HG03066 (cell line): ENCODE measurements around the gene BOK.
"Not testable (repeated sequence)": the region's sequence is repeated elsewhere in the genome, so short reads cannot be mapped to it uniquely, and the experiment has no call there.

Experiments
- ATAC-seq: cut with Tn5 transposase; IDR thresholded peaks from one replicate; pipeline ENCODE4 v1.9.1; 2021; ENCODE audit warnings: low read depth; ENCODE audit not compliant: unreplicated experiment

BOK gene, protein sequence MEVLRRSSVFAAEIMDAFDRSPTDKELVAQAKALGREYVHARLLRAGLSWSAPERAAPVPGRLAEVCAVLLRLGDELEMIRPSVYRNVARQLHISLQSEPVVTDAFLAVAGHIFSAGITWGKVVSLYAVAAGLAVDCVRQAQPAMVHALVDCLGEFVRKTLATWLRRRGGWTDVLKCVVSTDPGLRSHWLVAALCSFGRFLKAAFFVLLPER

DNA sequence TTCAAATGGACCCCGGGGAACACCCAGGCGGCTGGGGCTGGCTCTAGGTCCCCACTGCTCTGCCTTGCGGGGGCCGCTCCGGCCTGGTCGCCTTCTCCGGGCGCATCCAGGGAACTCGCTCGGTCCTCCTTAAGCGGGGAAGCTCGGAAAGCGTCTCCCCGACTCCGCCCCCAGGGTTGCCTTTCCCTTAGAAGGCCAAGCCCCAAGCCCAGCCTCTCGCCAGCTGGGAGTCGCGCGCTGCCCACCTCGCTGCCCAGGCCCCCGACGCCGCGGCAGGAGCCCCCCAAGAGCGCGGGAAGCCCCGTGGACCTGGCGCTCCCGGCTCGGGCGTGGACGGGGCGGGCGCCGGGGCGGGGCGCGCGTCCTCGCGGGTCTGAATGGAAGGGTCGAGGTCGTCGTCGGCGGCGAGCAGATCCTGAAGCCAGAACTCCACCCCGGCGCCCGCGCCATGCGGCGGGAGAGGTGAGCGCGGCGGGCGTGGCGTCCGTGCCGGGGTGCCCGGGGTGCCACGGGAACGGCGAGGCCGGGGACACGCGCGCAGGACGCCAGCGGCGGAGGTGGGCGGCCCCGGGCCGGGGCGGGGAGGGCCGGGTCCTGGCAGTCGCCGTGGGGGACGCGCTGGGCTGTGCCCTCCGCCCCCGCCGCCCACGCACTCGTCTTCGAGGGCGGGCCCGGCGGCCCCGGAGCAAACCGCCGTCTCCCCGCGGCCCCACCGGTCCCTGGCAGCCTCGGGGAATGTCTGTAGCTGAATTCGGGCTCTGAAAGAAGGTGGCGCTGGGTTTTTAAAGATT is at the start of gene BOK:
BOK (plus strand) TSS at position 214 of the 791 bp plus-strand sequence. CDS start 739 bp downstream, outside the sequence.
- ATAC-seq: no peak

DNA sequence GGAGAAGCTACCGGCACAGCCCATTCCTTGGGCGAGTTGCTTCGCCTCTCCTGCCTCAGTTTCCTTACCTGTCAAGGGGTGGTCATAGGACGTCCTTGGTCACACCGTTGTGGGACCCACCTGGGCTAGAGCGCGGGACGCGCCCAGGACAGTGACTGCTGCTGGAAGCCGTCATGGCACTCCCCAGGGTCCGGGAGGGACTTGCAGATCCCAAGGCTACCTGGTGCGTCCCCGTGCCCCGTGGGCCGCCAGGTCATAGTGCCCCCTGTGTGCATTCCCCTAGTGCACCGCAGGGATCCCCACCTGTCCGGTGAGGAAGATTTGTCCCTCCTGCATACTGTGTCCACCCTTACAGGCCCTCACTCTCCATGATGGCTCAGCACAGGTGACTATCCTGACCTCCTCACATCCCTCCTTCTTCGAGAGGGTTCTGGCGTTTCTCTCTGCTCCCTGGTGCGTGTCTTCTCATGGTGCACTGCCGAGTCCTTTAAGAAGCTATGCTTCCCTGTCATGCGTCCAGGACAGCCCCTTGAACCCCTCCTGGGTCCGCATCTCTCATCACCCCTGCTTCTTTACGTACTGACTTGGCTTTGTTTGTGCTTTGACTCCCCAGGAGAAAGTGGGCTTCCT is 49.3 kb upstream of the BOK start:
- ATAC-seq: no peak

DNA sequence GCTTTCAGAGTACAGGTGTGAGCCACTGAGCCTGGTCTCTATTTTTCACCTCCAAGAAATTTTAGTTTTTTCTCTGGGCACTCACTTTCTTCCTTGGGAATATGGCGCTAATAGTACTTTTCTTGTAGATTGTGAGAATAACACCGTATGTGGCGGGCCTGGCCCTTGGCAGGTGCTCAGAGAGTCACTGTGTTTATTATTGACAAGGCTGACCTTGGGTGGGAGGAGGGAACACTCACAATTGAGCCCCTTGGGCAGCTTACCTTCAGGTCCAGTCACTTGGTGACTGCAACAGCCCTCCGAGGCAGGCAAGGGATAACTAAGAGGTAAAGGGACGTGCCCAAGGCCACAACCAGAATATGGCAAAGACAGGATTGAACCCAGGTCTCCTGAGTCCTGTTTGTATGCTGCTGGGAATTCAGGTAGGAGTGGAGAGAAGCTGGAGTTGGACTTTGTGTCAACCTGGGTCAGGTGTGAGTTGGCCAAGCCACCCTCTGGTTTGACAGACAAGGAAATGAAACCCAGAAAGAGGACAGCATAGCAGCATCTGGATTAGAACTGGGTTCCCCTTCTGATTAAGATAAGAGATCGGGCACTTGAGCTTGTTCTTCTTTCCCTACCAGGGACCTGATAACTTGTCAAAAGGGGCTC is 47.3 kb upstream of the BOK start:
- no peak for ATAC-seq

DNA sequence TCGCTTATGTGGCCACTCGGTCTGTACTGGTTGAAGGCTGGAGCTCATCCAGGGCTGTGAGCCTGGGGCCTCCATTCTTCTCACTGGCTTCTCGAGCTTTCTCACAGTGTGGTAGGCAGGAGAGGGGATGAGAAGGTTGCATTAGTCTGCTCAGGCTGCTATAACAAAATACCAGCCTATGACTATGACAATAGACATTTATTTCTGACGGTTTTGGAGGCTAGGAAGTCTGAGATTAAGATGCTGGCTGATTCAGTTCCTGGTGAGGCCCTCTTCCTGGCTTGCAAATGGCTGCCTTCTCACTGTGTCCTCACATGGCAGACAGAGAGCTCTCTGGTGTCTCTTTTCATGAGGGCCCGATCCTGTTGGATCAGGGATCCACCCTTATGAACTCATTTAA is 44.0 kb upstream of the BOK start:
- ATAC-seq: no peak

DNA sequence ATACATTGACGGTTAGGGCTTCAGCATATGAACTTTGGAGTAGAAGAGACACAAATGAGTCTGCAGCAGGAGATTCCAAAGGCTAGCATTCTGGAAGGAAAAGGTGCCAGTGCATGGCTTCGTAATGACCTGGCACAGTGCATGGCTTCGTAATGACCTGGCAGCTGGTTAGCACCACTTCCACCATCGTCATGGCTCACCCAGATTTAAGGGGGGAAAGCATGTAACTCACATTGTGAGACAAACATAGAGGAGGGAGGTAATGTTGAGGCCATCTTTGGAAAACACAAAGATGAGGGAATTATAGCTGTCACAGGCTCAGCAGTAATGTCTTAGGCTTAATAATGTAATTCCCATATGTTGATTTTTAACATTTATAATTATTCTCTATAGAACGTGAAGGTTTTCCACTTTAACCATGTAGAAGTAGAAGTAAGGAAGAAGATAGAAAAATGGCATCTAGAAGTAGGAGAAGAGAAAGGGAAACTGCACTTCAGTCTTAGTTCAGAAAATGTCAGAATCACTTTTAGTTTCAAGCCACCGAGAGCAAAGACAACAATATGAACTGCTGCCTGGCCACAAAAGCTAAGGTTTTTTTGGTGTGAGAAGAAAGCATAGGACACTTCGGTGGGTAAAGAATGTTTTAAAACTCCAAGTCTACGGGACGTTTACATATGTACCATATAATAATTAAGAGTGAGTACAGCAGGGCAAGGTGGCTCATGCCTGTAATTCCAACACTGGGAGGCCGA is 43.4 kb upstream of the BOK start:
- ATAC-seq: no peak

DNA sequence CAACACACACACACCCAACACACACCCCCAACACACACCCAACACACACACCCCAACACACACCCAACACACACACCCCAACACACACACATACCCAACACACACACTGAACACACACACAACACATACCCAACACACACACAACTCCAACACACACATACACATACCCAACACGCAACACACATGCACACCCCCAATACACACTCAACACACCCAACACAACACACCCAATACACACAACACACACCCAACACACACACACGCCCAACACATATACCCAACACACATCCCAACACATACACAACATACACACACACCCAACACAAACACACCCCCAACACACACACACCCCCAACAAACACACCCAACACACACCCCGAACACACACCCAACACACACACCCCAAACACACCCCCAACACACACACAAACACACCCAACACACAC is 42.0 kb upstream of the BOK start:
- no peak for ATAC-seq

DNA sequence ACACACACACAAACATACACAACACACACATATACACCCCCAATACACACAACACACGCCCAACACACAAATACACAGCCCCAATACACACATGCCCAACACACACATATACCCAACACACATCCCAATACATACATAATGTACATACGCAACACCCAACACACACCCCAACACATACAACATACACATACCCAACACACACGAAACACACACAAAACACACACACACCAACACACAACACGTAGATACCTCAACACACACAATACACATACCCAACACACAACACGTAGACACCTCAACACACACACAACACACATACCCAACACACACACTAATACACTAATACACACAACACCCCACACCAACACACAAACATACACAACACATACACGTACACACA is 41.2 kb upstream of the BOK start:
- no peak for ATAC-seq

DNA sequence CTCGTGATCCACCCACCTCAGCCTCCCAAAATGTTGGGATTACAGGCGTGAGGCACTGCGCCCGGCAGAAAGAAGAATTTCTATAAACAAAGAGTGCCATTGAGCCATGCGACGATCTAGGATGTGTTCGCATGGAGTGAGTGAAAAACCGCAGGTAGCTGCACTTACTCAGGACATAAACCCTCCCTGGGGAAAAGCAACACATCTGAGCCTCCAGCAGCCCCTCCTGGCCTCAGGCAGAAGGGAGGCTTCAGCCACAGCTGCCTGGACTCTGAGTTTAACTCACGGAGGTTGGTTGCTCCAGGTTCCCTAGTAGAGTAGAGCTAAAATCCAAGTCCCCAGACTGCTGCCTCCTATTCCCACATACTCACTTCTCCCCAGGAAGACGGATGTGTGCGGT is 38.9 kb upstream of the BOK start:
- ATAC-seq: no peak

DNA sequence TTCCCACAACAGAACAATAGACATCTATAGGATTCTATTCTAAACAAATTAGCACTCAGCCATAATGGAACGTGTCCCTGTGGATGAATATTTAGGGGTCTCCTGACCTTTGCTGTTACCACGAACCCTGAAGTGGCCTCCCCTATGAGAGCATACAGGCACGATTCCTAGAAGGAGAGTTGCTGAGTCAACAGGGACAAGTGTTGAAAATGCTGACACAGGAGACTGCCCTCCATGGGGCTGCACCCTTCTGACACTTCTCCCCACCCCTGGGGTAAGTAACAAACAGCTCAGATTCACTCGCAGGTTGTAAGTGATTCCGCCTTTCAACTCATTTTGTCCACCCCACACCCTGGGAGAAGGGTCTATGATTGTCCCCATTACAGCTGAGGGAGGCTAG is 36.1 kb upstream of the BOK start:
- ATAC-seq: no peak

DNA sequence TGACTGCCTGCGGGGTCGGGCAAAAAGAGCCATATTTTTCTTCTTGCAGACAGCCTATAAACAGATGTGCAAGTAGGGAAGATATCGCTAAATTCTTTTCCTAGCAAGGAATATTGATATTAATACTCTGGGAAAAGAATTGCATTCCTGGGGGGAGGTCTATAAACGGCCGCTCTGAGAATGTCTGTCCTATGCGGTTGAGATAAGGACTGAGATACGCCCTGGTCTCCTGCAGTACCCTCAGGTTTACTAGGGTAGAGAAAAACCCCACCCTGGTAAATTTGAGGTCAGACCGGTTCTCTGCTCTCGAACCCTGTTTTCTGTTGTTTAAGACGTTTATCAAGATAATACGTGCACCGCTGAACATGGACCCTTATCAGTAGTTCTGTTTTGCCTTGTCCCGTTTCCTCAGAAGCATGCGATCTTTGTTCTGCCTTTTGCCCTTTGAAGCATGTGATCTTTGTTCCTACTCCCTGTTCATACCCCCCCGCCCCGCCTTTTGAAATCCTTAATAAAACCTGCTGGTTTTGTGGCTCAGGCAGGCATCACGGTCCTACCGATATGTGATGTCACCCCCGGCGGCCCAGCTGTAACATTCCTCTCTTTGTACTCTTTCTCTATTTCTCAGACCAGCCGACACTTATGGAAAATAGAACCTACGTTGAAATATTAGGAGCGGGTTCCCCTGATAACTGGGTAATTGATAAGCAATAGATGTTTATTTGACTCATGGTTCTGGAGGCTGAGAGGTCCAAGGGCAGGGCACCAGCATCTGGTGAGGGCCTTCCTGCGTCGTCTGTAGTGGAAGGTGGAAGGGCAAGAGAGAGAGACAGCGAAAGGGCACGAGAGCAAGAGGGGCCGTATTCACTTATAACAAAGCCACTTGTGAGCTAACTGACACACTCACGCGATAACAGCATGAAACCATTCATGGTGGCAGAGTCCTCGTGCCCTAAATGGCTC is 32.4 kb upstream of the BOK start:
- ATAC-seq: not testable (repeated sequence)

DNA sequence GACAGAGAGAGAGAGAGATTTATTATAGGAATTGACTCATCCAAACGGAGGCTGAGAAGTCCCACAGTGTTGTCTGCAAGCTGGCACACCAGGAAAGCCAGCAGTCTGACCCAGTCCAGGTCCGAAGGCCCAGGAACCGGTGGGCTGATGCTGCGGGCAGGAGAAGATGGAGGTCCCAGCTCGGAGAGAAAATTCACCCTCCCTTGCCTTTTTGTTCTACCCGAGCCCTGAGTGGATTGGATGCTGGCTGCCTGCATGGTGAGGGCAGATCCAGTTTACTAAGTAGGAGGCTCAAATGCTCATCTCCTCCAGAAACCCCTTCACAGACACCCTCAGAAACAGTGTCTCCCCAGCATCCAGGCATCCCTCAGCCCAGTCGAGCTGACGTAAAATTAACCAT is 28.0 kb upstream of the BOK start:
- ATAC-seq: no peak

DNA sequence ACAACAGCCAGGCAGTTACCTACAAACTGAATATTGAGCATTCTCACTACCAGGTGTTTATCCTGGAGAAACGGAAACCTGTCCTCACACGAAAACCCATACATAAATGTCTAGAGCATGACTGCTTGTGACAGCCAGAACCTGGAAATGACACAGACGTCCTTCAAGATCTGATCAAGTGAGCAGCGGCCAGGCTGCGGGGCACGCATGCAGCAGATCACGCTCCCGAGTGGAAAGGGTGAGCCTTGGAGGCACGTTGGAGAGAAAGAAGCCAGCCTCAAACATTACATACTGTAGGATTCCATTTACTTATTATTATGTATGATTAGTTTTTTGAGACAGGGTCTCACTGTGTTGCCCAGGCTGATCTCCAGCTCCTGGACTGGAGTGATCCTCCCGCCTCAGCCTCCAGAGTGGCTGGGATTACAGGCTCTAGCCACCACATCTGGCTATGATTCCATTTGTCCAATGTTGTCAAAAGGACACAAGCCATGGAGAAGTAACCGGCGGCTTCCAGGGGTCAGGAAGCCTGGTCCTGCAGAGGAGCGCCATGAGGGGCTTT is 27.3 kb upstream of the BOK start:
- no peak for ATAC-seq

DNA sequence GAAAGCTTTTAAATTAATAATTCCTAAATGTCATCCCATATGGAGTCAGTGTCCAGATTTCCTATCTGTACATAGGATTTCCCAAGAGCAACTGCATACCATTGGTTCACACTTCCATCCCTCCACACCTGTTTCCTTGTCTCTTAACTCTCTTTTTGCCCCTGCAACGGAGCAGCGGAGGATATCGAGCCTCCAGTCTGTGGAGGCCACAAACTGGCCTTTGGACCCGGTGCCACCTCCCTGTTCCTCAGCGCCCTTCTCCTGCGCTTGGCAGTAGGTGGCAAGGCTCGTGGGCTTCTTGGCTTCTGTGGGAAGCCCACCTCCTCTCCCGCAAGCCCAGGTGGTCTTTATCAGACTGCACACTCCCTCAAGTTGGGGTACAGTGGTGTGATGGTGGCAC is 26.4 kb upstream of the BOK start:
- no peak for ATAC-seq

DNA sequence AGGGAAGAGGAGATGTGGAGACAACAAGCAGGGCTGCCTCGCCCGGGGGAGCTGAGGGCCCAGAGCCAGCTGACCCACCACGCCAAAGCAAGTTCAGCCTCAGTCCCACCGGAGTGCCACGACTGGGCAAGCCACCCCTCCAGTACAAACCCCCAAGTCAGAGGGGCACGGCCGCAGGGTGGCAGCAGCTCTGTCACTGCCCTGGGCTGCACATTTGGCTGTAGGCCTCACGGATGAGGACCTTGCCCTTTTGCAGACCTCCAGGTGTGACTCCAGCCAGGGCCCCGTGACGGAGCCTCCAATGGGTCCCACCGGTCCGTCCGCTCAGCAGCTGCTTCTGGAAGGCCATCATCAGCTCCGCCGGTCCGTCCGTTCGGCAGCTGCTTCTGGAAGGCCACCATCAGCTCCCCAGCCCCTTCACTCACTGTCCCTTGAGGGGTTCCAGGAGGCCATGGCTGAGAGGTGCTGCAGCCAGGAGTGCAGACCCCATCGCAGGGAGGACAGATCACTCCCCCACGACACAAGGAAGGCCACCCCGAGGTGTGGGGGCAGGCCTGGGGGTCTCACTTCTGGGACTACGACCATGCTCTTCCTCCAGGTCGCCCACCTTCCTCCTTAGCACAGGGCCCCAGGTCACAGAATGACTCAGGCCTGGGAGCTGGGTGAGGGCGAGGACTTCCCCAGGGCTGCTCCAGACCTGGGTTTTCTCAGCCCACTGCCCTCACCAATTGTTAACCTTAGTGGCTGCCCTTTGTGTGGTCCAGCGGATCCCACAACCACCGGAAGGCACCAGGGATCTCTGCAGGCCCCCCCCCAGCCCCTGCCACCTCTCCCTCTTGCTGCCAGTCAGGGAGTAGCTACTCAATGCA is 25.6 kb upstream of the BOK start:
- no peak for ATAC-seq

DNA sequence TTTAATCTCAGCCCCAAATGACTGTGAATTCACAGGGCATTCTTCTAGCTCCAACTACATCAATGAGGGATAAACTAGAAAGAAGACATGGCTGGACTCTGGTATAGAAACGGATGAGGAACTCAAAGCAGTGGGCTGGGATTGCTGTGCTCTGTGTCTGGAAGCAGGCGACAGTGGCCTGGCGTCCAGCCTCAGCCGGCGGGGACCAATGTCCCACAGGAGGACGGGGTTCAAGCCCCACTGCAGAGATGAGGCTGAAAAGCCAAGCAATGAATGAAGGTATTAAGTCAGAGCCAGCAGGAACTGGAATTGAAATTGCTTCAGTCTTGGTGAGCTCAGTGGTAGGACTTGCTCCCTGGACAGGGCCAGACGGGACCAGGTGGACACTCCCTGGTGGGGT is 24.3 kb upstream of the BOK start:
- no peak for ATAC-seq

DNA sequence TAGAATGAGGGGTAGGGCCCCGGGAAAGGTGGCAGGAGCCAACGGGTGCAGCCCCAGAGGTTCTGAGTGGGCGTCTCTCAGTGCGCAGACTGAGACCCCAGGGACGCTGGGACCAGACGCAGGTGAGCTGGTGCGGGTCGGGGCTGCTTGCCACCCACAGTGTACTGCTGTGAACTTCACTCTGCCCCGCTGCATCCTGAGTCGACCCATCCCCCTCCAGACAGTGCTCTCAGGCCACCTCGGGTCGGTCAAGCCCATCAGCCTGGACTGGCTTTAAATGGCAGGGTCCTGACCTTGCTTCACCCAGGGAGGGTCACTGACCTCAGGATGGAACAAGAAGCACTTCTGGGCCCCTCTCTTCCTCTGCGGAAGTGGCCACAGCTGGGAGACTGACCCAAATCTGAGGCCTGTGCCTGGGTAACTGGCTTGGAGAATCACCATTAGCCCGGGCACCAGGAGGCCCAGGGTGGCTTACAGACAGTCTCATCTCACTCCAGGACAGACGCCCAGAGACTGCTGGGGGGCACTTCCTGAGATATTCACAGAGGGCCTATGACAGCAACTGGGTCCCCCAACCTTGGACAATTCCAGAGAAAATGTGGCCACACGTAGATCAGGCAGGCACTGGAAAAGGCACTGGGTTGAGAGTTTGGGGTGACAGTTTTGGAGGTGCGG is 23.7 kb upstream of the BOK start:
- no peak for ATAC-seq

DNA sequence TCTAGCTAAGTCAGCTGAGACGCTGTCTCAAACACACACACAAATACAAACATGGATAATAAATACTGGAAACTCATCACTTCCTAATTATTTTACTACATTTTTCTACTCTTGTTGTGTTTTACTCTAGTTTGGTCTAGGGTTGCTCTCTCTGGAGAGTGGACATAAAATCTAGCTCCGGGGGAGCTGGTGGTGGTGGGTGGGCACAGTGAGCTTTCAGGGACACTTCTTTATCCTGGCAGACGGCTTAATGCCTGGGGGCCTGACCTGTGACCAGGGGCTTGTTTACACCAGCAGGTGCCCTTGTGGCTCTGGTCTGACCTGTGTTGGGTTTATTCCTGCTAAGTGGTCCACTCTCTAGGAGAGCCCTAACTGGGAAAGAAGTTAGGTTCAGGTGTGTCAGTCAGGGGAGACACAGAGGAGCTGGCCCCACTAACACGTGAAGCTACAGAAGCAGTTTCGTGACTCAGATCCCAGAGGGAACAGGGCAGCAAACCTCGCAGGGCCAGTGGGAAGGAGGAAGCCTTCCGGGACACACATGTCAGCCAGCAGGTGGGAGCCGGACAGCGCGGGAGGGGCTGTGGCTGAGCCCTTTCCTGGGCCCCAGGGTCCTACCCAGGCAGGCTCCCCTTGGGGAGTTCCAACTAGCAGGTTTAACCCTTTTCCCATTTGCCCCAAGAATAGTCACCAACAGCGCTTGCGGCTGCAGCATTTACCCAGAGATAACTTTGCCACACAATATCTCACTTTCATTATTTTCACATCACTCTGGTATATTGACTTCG is 22.5 kb upstream of the BOK start:
- ATAC-seq: no peak
